Measurements from ENCODE around the gene PPIF. TPM values are rescaled to one million over a fixed set of nuclear protein-coding genes. Genes with fewer than 3 reads are reported as not detected.
A peak's percentile ranks its signal among the peaks of the same experiment; 100 is the strongest.

PPIF gene
- total RNA-seq, 1 donor from 2014 or later, result 21.9 TPM

- Mint-ChIP-seq H3K4me1 (ENCODE audit: unreplicated experiment) (peaks cover 4% of the 10 kb centered on the region), H3K27ac (ENCODE audit: unreplicated experiment) (no peak overlapping the region), H3K4me3 (ENCODE audit: unreplicated experiment) (no peak overlapping the region), H3K27me3 (ENCODE audit: unreplicated experiment) (peaks cover 22% of the 10 kb centered on the region), H3K9me3 (ENCODE audit: unreplicated experiment) (no peaks in the 10 kb centered on the region), H3K36me3 (ENCODE audit: low read depth, unreplicated experiment) (peaks cover 35% of the 10 kb centered on the region)
- no peak for DNase-seq (ENCODE audit: low spot score)
- TF ChIP-seq, protein P1, sequence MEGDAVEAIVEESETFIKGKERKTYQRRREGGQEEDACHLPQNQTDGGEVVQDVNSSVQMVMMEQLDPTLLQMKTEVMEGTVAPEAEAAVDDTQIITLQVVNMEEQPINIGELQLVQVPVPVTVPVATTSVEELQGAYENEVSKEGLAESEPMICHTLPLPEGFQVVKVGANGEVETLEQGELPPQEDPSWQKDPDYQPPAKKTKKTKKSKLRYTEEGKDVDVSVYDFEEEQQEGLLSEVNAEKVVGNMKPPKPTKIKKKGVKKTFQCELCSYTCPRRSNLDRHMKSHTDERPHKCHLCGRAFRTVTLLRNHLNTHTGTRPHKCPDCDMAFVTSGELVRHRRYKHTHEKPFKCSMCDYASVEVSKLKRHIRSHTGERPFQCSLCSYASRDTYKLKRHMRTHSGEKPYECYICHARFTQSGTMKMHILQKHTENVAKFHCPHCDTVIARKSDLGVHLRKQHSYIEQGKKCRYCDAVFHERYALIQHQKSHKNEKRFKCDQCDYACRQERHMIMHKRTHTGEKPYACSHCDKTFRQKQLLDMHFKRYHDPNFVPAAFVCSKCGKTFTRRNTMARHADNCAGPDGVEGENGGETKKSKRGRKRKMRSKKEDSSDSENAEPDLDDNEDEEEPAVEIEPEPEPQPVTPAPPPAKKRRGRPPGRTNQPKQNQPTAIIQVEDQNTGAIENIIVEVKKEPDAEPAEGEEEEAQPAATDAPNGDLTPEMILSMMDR (IDR thresholded peaks at IDR 0.05; ENCODE audit: unreplicated experiment), result no peak
Observed at GRCh38 chr10:79305988-79306387, 41.3 kb upstream of the PPIF start.

- Mint-ChIP-seq H3K27me3 (ENCODE audit: unreplicated experiment) (peaks cover 17% of the 10 kb centered on the region), H3K4me3 (ENCODE audit: unreplicated experiment) (no peak overlapping the region), H3K9me3 (ENCODE audit: unreplicated experiment) (no peaks in the 10 kb centered on the region), H3K4me1 (ENCODE audit: unreplicated experiment) (peaks cover 4% of the 10 kb centered on the region), H3K27ac (ENCODE audit: unreplicated experiment) (no peak overlapping the region), H3K36me3 (ENCODE audit: low read depth, unreplicated experiment) (peaks cover 28% of the 10 kb centered on the region)
- TF ChIP-seq, protein P1 (IDR thresholded peaks at IDR 0.05; ENCODE audit: unreplicated experiment), result no peak
- no peak for DNase-seq (ENCODE audit: low spot score)
Observed at GRCh38 chr10:79306644-79307220, 40.5 kb upstream of the PPIF start.

DNA sequence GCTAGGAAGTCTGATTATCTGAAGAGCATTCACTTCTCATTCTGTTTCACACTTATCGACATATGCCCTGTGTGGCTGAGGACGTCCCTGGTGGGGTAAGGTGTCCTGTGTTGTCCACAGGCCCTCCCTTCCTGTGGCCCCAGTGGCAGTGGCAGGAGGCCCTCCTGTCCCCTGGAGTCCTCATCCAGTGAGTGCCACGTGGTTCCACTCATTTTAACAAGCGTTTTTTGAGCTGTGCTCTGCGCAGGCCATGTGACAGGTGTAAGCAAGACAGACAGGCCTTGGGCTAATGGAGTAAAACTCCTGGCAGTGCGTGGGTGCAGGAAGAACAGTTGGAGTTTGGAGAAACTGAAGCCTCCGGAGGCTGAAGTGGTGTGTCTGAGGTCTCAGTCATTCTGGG, 39.3 kb upstream of the PPIF start:
- no peak for DNase-seq (ENCODE audit: low spot score)
- TF ChIP-seq, protein P1 (IDR thresholded peaks at IDR 0.05; ENCODE audit: unreplicated experiment), result no peak

GRCh38 chr10:79308969-79309665, 38.2 kb upstream of the PPIF start:
- DNase-seq (ENCODE audit: low spot score), result no peak
- no peak overlapping the region for H3K27ac Mint-ChIP-seq (ENCODE audit: unreplicated experiment)
- H3K36me3 Mint-ChIP-seq (ENCODE audit: low read depth, unreplicated experiment), result peaks cover 28% of the 10 kb centered on the region
- peaks cover 29% of the 10 kb centered on the region for H3K27me3 Mint-ChIP-seq (ENCODE audit: unreplicated experiment)
- peaks cover 4% of the 10 kb centered on the region for H3K4me1 Mint-ChIP-seq (ENCODE audit: unreplicated experiment)
- no peaks in the 10 kb centered on the region for H3K9me3 Mint-ChIP-seq (ENCODE audit: unreplicated experiment)
- peak overlapping the region; percentile 51 for H3K4me3 Mint-ChIP-seq (ENCODE audit: unreplicated experiment)
- TF ChIP-seq, protein P1 (IDR thresholded peaks at IDR 0.05; ENCODE audit: unreplicated experiment), result no peak

More for the DNA sequence above, 39.3 kb upstream of the PPIF start:
- H3K9me3 Mint-ChIP-seq (ENCODE audit: unreplicated experiment), result no peaks in the 10 kb centered on the region
- peak overlapping the region; percentile 42 for H3K4me3 Mint-ChIP-seq (ENCODE audit: unreplicated experiment)
- H3K27ac Mint-ChIP-seq (ENCODE audit: unreplicated experiment), result no peak overlapping the region
- peaks cover 4% of the 10 kb centered on the region for H3K4me1 Mint-ChIP-seq (ENCODE audit: unreplicated experiment)
- H3K36me3 Mint-ChIP-seq (ENCODE audit: low read depth, unreplicated experiment), result peaks cover 26% of the 10 kb centered on the region
- peaks cover 19% of the 10 kb centered on the region for H3K27me3 Mint-ChIP-seq (ENCODE audit: unreplicated experiment)

- DNase-seq (ENCODE audit: low spot score), result no peak
- TF ChIP-seq, protein P1 (IDR thresholded peaks at IDR 0.05; ENCODE audit: unreplicated experiment), result no peak
- peak overlapping the region; percentile 65 for H3K4me3 Mint-ChIP-seq (ENCODE audit: unreplicated experiment)
- H3K36me3 Mint-ChIP-seq (ENCODE audit: low read depth, unreplicated experiment), result peaks cover 25% of the 10 kb centered on the region
- peaks cover 31% of the 10 kb centered on the region for H3K27me3 Mint-ChIP-seq (ENCODE audit: unreplicated experiment)
- peak overlapping the region; percentile 9 for H3K27ac Mint-ChIP-seq (ENCODE audit: unreplicated experiment)
- H3K9me3 Mint-ChIP-seq (ENCODE audit: unreplicated experiment), result no peaks in the 10 kb centered on the region
- H3K4me1 Mint-ChIP-seq (ENCODE audit: unreplicated experiment), result peaks cover 4% of the 10 kb centered on the region
Observed at GRCh38 chr10:79310200-79310865, 36.9 kb upstream of the PPIF start.
